ENCODE measurements around the gene CD82.

The CD82 gene

GRCh38 chr11:44591557-44591956, 26.1 kb downstream of the CD82 start:
- no peaks in the 10 kb centered on the region for H3K9me3 ChIP-seq (ENCODE audit: severe bottlenecking)
- TF ChIP-seq, protein P1, sequence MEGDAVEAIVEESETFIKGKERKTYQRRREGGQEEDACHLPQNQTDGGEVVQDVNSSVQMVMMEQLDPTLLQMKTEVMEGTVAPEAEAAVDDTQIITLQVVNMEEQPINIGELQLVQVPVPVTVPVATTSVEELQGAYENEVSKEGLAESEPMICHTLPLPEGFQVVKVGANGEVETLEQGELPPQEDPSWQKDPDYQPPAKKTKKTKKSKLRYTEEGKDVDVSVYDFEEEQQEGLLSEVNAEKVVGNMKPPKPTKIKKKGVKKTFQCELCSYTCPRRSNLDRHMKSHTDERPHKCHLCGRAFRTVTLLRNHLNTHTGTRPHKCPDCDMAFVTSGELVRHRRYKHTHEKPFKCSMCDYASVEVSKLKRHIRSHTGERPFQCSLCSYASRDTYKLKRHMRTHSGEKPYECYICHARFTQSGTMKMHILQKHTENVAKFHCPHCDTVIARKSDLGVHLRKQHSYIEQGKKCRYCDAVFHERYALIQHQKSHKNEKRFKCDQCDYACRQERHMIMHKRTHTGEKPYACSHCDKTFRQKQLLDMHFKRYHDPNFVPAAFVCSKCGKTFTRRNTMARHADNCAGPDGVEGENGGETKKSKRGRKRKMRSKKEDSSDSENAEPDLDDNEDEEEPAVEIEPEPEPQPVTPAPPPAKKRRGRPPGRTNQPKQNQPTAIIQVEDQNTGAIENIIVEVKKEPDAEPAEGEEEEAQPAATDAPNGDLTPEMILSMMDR (IDR thresholded peaks at IDR 0.05; ENCODE audit: low read depth, low read length), result no peak
- no peak for DNase-seq
- no peaks in the 10 kb centered on the region for H3K27me3 ChIP-seq (ENCODE audit: insufficient read depth, low read depth, severe bottlenecking)
- H3K4me3 ChIP-seq (ENCODE audit: low read depth, low read length), result no peak overlapping the region
- no peaks in the 10 kb centered on the region for H3K36me3 ChIP-seq
- H3K27ac ChIP-seq, result no peak overlapping the region

- H3K36me3 ChIP-seq, result no peaks in the 10 kb centered on the region
- DNase-seq, result no peak
- H3K4me3 ChIP-seq (ENCODE audit: low read depth, low read length), result no peak overlapping the region
- H3K27me3 ChIP-seq (ENCODE audit: insufficient read depth, low read depth, severe bottlenecking), result no peaks in the 10 kb centered on the region
- H3K27ac ChIP-seq, result no peak overlapping the region
- no peaks in the 10 kb centered on the region for H3K9me3 ChIP-seq (ENCODE audit: severe bottlenecking)
- TF ChIP-seq, protein P1 (IDR thresholded peaks at IDR 0.05; ENCODE audit: low read depth, low read length), result no peak
Observed at GRCh38 chr11:44592125-44592940, 26.9 kb downstream of the CD82 start.

- no peak for DNase-seq
- H3K27me3 ChIP-seq (ENCODE audit: insufficient read depth, low read depth, severe bottlenecking), result no peaks in the 10 kb centered on the region
- TF ChIP-seq, protein P1 (IDR thresholded peaks at IDR 0.05; ENCODE audit: low read depth, low read length), result no peak
- H3K27ac ChIP-seq, result no peak overlapping the region
- no peaks in the 10 kb centered on the region for H3K36me3 ChIP-seq
- H3K4me3 ChIP-seq (ENCODE audit: low read depth, low read length), result no peak overlapping the region
- no peaks in the 10 kb centered on the region for H3K9me3 ChIP-seq (ENCODE audit: severe bottlenecking)
Observed at GRCh38 chr11:44593251-44593650, 27.8 kb downstream of the CD82 start.

DNA sequence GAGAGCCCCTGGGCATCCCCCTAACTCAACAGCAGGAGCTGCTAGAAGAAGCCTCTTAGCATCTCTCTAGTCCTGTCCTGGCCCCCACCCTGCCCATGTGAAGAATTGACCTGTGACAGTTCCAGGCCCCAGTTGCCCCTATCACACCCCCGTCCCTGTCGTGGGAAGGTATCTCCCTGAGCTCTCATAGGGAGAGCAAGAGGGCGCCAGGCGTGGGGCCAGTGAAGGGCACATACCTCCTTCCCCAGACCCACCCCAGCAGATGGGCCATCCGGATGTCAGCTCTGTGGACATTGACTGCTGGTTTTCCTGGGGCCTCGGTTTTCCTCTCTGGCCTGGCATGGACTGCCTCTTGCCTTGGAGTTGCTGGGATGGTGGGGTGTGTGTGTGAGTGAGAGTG, 29.5 kb downstream of the CD82 start:
- Histone ChIP-seq H3K9me3 (ENCODE audit: severe bottlenecking) (no peaks in the 10 kb centered on the region), H3K4me3 (ENCODE audit: low read depth, low read length) (no peak overlapping the region), H3K36me3 (no peaks in the 10 kb centered on the region), H3K27me3 (ENCODE audit: insufficient read depth, low read depth, severe bottlenecking) (no peaks in the 10 kb centered on the region), H3K27ac (no peak overlapping the region)
- TF ChIP-seq, protein P1 (IDR thresholded peaks at IDR 0.05; ENCODE audit: low read depth, low read length), result no peak
- no peak for DNase-seq

DNA sequence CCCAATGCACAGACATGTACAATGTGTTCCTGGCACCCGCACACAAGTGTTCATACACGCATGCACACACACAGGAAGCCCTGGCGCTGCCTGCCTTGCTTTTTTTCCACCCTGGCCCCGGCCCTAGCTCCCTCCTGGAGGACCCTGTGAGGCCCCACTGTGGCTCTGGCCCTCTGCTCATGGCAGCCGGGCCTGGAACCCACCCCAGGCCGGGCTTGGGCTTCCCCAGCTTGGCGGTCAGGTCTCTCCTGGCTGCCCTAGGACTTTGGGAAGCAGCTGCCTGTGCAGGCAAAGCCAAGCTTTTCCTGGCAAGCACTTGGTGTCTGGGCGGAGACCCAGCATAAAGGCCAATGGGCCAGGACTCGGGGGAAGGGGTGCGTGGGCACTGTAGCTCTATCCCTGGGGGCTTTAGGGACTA, 30.5 kb downstream of the CD82 start:
- Histone ChIP-seq H3K36me3 (no peaks in the 10 kb centered on the region), H3K27me3 (ENCODE audit: insufficient read depth, low read depth, severe bottlenecking) (no peaks in the 10 kb centered on the region), H3K4me3 (ENCODE audit: low read depth, low read length) (no peak overlapping the region), H3K27ac (no peak overlapping the region), H3K9me3 (ENCODE audit: severe bottlenecking) (no peaks in the 10 kb centered on the region)
- TF ChIP-seq, protein P1 (IDR thresholded peaks at IDR 0.05; ENCODE audit: low read depth, low read length), result no peak
- no peak for DNase-seq
